NCI-H510A (cell line): Measurements from ENCODE around the gene PTX3.
A peak's percentile ranks its signal among the peaks of the same experiment; 100 is the strongest.

Experiments used
- DNase-seq: peaks from one replicate; lab custom pipeline; 2025; lab: John Stamatoyannopoulos, UW

Gene PTX3

DNA sequence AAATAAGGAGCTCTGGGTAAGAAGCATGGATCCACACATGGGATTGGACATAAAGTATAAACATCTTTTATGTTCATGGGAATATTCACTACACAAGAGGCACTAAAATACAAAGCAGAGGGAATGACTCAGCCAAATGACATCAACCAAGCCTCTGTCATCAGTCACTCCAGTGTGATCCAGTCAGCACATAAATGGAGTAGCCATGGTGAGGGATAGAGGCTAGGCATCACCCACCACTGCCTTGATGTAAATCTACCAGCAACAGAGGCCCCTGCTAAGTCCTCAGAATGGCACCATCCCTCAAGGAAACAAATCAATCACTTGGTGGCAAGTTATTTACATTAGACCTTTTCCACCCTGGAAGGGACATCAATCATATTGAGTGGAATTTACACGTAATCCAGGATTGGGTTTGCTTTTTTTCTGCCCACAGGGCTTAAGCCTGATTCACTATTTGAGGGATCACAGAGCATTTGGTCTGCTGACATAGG, 39.3 kb downstream of the PTX3 start:
- DNase-seq: no peak

DNA sequence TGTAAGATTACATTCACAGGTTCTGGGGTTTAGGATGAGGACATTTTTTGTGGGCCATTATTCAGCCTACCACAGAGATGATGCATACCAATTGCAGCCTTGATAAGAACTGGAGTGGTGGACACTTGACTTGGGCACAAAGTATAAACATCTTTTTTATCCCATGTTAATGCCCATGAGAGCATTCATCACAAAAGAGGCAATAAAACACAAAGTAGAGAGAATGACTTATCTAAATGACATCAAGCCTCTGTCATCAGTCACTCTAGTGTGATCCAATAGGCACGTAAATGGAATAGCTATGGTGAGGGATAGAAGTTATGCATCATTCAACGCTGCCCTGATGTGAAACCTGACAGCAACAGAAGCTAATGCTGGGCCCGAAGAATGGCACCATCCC, 40.8 kb downstream of the PTX3 start:
- no peak for DNase-seq

DNA sequence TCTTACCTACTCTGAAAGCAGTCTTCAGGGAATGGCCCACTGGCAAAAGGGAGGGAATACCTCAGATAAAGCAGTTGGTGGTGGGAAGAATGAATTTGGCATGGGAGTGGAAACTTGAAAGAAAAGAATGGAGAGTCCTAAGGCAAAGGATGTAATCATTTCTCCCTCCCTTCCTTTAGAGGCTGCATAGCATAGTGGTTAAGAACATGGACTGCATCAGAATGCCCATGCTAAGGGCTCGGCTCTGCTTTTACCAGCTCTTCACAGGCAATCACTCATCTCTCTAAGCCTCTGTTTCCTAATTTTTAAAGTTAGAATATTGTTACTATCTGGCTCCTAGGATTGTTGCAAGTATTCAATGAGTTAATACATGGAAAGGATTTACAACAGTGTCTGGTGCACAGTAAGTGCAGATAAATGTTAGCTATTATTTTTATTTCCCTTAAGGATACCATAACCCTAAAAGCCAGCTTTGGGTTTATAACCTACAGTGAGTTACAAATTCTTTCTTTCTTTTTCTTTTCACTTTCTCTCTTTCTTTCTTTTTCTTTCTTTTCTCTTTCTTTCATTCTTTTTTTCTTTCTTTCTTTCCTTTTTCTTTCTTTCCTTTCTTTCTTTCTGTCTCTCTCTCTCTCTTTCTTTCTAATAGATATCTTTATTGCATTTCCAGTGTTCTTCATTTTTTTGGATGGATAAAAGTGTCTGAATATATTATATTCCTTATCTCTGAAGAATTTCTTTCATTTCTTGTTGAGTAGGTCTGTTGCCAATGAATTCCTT, 43.0 kb downstream of the PTX3 start:
- DNase-seq: no peak

DNA sequence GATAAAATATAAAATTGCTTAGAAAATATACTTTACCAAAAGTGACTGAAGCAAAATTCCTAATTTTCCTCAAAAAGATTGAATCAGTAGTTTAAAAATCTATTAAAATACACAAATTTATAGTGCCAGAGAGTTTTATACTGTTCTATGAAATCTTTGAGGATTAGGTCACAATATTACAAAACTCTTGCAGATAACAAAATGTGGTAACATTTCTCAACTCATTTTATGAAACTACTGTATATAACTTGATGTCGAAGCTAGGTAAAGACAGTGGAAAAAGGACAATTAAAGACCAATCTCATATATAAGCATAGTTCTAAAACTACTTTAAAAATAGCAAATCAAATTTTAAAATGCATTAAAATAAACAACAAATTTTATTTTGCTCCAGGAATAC, 50.7 kb downstream of the PTX3 start:
- DNase-seq: no peak

- no peak for DNase-seq
These were observed 51.5 kb downstream of the PTX3 start for GRCh38 chr3:157488144-157488543.

DNA sequence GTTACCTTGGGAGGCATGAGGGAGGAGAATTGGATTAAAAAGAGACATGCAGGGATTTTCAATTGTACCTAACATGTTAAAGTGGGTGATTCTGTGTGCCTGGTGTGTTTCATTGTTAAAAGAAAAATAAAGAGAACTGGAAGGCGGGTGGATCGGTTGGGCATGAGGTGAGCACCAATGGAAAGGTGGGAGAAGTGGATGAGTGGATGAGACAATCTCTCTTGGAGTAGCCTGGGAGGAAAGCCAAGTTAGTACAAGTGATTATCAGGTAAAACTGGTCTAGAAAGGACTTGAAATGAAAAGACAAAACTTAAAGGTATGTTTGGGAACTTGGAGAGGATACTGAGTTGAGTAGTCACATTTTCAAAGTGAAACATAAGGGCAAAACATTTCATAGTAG, 54.5 kb downstream of the PTX3 start:
- peak; percentile 19 for DNase-seq
